Tibial nerve (tissue), 3 donors: ENCODE results near the gene CCDC171.

Experiments
- POLR2A ChIP-seq, 2 donors: fragments of 450-650 bp; IDR thresholded peaks; one replicate each; pipeline ENCODE4 v1.6.1; 2017; ENCODE audit warnings: antibody characterized with exemption in 2 of 2, mild to moderate bottlenecking in 2 of 2, moderate library complexity in 2 of 2
- TF ChIP-seq, protein P1 (sequence below), 5 experiments: fragments of 200-600 bp in 3 of 5; fragments of 450-650 bp in 2 of 5; sonication (generic) in 3 of 5; IDR thresholded peaks; one replicate each; pipeline ENCODE4 v1.5.1; 2016 to 2019; ENCODE audit warnings: antibody characterized with exemption in 5 of 5, mild to moderate bottlenecking in 3 of 5, moderate library complexity in 2 of 5

DNA sequence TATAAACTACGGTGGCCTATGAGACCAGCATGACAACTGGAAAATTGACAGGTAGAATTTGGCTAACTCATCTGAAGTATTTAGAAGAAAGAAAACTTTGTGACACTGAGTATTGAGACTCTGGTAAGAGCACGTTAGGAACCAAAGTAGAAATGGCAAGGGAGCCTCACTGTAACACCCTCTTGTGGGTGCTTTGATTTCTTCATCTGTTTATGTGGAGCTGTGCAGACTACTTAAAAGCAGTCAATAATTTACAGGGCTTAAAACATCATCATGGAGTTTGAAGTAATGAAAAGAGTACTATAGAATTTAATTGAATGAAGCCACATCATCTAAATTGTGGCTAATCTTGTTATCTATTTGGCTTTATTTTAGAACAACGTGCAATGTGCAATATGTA, 414.2 kb downstream of the CCDC171 start:
- TF ChIP-seq, protein P1, sequence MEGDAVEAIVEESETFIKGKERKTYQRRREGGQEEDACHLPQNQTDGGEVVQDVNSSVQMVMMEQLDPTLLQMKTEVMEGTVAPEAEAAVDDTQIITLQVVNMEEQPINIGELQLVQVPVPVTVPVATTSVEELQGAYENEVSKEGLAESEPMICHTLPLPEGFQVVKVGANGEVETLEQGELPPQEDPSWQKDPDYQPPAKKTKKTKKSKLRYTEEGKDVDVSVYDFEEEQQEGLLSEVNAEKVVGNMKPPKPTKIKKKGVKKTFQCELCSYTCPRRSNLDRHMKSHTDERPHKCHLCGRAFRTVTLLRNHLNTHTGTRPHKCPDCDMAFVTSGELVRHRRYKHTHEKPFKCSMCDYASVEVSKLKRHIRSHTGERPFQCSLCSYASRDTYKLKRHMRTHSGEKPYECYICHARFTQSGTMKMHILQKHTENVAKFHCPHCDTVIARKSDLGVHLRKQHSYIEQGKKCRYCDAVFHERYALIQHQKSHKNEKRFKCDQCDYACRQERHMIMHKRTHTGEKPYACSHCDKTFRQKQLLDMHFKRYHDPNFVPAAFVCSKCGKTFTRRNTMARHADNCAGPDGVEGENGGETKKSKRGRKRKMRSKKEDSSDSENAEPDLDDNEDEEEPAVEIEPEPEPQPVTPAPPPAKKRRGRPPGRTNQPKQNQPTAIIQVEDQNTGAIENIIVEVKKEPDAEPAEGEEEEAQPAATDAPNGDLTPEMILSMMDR (IDR thresholded peaks at IDR 0.05) = no peak
- TF ChIP-seq POLR2A (IDR thresholded peaks at IDR 0.05) = no peak
